ENCODE data around the gene GPC5.

GPC5 gene

GRCh38 chr13:92719868-92720267, 1321.4 kb downstream of the GPC5 start:
- no peak for DNase-seq

- DNase-seq, result no peak
Observed at GRCh38 chr13:92721620-92722019, 1323.2 kb downstream of the GPC5 start.

- DNase-seq, result no peak
Observed at GRCh38 chr13:92727118-92727517, 1328.7 kb downstream of the GPC5 start.

GRCh38 chr13:92734068-92734467, 1335.6 kb downstream of the GPC5 start:
- no peak for DNase-seq

- no peak for DNase-seq
Observed at GRCh38 chr13:92734545-92734944, 1336.1 kb downstream of the GPC5 start.

GRCh38 chr13:92735909-92736308, 1337.5 kb downstream of the GPC5 start:
- no peak for DNase-seq

GRCh38 chr13:92739306-92739818, 1340.9 kb downstream of the GPC5 start:
- no peak for DNase-seq

- DNase-seq, result no peak
Observed at GRCh38 chr13:92743992-92744391, 1345.6 kb downstream of the GPC5 start.

- DNase-seq, result no peak
Observed at GRCh38 chr13:92745258-92745657, 1346.8 kb downstream of the GPC5 start.

- DNase-seq, result peak; percentile 42
Observed at GRCh38 chr13:92752705-92753104, 1354.3 kb downstream of the GPC5 start.

GRCh38 chr13:92761710-92762109, 1363.3 kb downstream of the GPC5 start:
- DNase-seq, result no peak

- DNase-seq, result peak; percentile 35
Observed at GRCh38 chr13:92767468-92767867, 1369.0 kb downstream of the GPC5 start.

- DNase-seq, result no peak
Observed at GRCh38 chr13:92768602-92769001, 1370.2 kb downstream of the GPC5 start.

GRCh38 chr13:92769046-92769445, 1370.6 kb downstream of the GPC5 start:
- DNase-seq, result no peak

GRCh38 chr13:92775658-92776057, 1377.2 kb downstream of the GPC5 start:
- no peak for DNase-seq

GRCh38 chr13:92781965-92782690, 1383.7 kb downstream of the GPC5 start:
- DNase-seq, result no peak

GRCh38 chr13:92802776-92803175, 1404.4 kb downstream of the GPC5 start:
- no peak for DNase-seq

GRCh38 chr13:92804346-92804745, 1405.9 kb downstream of the GPC5 start:
- no peak for DNase-seq

- no peak for DNase-seq
Observed at GRCh38 chr13:92804926-92805325, 1406.5 kb downstream of the GPC5 start.

- DNase-seq, result no peak
Observed at GRCh38 chr13:92805766-92806165, 1407.3 kb downstream of the GPC5 start.

- DNase-seq, result peak; percentile 31
Observed at GRCh38 chr13:92806215-92806614, 1407.8 kb downstream of the GPC5 start.

- no peak for DNase-seq
Observed at GRCh38 chr13:92807353-92807752, 1408.9 kb downstream of the GPC5 start.

GRCh38 chr13:92807966-92808365, 1409.5 kb downstream of the GPC5 start:
- no peak for DNase-seq

- DNase-seq, result no peak
Observed at GRCh38 chr13:92821324-92821723, 1422.9 kb downstream of the GPC5 start.

- DNase-seq, result no peak
Observed at GRCh38 chr13:92823059-92823458, 1424.6 kb downstream of the GPC5 start.

Data from RPMI8226 (cell line).